Upper lobe of left lung (tissue), 4 donors: Measurements from ENCODE around the gene FAM83F.

Experiments used
- CTCF ChIP-seq, 6 experiments: fragments of 450-650 bp in 4 of 6; fragments of 200-600 bp in 2 of 6; sonication (generic) in 2 of 6; IDR thresholded peaks; one replicate each; pipeline ENCODE4 v1.5.1; 2016 to 2019; ENCODE audit warnings: antibody characterized with exemption in 6 of 6
- EP300 ChIP-seq, 4 donors: sonication (generic); formaldehyde crosslinking; IDR thresholded peaks; one replicate each; pipeline ENCODE4 v1.5.1; 2017; ENCODE audit warnings: antibody characterized with exemption in 4 of 4, control low read depth in 2 of 4
- POLR2A ChIP-seq, 4 donors: fragments of 450-650 bp; IDR thresholded peaks; one replicate each; pipeline ENCODE4 v1.5.1; 2016 to 2017; ENCODE audit warnings: antibody characterized with exemption in 4 of 4, mild to moderate bottlenecking in 2 of 4
- POLR2AphosphoS5 ChIP-seq, 2 donors: sonication (generic); formaldehyde crosslinking; IDR thresholded peaks; one replicate each; pipeline ENCODE4 v1.5.1; 2017; ENCODE audit warnings: antibody characterized with exemption in 2 of 2

- no peak for TF ChIP-seq POLR2AphosphoS5 (IDR thresholded peaks at IDR 0.05)
- no peak for TF ChIP-seq EP300 (IDR thresholded peaks at IDR 0.05)
- TF ChIP-seq CTCF (IDR thresholded peaks at IDR 0.05): no peak
- no peak for TF ChIP-seq POLR2A (IDR thresholded peaks at IDR 0.05)
Measured at GRCh38 chr22:39966470-39966869, 28.3 kb upstream of the FAM83F start.
